Astrocyte of the spinal cord (primary cell): ENCODE results near the gene MAP2K6.

Source experiments
- DNase-seq: peaks from one replicate; pipeline ENCODE4 v3.0.0; 2011; ENCODE audit warnings: low read depth, low spot score
- H3K4me3 ChIP-seq: 2 replicates; pipeline ENCODE4 v1.5.1; 2011; ENCODE audit warnings: low read depth, mild to moderate bottlenecking, low read length, moderate library complexity
- in situ Hi-C: cut with HindIII; loops from 2 replicates; pipeline ENCODE4 v1.10.0; 2017; ENCODE audit warnings: low sequenced_read_pairs
- TF ChIP-seq, protein P1 (sequence below): IDR thresholded peaks from 2 replicates; pipeline ENCODE4 v1.5.1; 2012; ENCODE audit warnings: low read depth, mild to moderate bottlenecking, low read length, inconsistent platforms

Gene MAP2K6

DNA sequence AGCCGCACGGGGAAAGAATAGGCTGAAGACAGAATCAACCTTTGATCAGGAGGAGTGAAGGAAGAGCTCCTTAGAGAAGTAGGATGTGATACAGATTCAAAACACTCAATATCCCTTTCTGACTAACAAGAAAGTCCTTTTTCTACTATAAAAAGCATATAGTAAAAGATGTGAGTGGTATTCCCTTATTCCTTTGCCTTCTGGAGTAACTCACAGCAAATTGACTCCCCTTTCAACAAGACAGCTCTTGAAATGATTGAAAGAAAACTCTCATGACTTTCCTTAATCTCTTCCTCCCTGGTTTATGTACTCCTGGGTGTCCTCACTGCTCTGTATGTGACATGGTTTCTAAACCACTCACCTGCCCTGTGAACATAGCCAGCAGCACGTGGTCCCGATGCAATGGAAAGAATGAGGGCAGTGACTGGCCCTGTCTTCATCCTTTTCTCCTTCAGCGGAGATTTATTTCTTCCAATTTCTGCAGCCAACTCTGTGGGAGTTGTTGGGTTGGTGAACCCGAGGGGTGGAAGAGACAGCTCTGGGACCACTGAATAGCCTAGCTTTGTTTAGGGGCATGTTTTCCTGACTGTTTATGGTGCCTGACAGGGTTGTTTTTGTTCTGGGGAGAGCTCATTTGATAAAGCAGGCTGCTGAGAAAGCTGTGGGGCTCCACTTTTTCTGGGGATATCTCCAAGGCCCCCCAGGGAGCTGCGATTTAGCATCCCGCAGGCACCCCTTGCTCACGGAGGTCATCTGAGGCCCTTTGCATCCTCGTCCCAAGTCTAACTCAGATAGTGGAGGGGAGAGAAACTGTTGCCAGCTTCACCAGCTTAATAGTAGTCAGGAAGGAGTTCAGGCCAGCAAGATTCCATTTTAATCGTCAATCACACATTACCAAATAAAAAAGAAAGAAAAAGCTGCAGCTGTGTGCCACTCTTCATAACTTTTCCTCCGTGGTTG, 46.7 kb downstream of the MAP2K6 start:
- TF ChIP-seq, protein P1, sequence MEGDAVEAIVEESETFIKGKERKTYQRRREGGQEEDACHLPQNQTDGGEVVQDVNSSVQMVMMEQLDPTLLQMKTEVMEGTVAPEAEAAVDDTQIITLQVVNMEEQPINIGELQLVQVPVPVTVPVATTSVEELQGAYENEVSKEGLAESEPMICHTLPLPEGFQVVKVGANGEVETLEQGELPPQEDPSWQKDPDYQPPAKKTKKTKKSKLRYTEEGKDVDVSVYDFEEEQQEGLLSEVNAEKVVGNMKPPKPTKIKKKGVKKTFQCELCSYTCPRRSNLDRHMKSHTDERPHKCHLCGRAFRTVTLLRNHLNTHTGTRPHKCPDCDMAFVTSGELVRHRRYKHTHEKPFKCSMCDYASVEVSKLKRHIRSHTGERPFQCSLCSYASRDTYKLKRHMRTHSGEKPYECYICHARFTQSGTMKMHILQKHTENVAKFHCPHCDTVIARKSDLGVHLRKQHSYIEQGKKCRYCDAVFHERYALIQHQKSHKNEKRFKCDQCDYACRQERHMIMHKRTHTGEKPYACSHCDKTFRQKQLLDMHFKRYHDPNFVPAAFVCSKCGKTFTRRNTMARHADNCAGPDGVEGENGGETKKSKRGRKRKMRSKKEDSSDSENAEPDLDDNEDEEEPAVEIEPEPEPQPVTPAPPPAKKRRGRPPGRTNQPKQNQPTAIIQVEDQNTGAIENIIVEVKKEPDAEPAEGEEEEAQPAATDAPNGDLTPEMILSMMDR = no peak
- in situ Hi-C loops = no loop called here
- no peak for DNase-seq
- H3K4me3 ChIP-seq = no peak overlapping the region

DNA sequence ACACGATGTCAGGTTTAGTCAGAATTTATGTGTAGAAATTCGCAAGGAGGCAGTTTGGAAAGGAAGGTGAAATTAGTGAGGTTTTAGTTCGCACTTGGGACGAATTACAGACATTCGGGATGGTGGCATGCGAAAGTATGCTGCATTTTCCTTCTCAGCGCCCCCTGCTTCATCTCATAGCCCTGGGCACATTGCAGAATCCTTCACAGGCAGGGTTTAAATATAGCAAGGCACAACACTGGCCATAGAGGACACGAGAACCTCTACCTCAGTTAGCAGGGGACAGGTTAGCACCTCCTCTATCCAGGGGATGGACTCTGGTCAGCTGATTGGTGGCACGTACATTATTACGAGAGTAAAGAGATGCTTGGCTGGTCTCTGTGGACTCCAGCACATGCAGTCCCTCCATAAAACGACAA, 47.5 kb downstream of the MAP2K6 start:
- TF ChIP-seq, protein P1 = no peak
- in situ Hi-C loops = no loop called here
- no peak overlapping the region for H3K4me3 ChIP-seq
- no peak for DNase-seq

DNA sequence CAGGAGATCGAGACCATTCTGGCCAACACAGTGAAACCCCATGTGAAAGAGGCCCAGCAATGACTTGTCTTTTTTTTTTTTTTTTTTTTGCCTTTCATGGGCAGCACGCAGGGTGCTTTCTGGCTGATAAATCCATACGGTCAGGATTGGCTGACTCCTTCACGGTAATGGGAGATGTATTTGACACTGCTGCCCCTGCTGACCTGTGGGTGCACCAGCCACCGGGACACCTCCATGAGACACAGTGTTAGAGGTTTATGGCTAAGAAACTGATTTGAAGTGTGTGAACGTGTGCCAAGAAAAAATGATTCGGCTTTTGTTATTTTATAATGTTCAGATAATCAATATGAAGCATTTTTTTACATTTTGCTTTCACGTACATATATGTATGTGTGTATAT, 48.4 kb downstream of the MAP2K6 start:
- in situ Hi-C loops = no loop called here
- no peak overlapping the region for H3K4me3 ChIP-seq
- TF ChIP-seq, protein P1 = no peak
- DNase-seq = no peak

DNA sequence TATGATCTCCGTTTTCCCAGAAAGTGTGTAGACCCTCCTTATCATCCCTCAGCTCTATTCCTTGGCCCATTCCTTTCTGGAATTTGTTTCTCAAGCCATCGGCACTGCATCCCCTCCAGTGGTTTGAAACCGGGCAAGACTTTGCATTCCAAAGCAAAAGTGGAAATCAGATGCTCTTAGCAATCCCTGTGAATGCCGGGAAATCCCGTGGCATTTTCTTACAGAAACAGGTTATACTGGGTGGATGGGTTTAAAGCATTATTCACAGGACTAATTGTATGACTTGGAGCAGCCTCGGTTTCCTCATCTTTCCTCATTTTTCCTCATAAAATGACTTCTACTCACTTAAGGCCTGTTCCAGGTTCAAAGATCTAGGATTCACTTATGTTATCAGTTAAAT, 52.0 kb downstream of the MAP2K6 start:
- in situ Hi-C loops = no loop called here
- TF ChIP-seq, protein P1 = no peak
- no peak for DNase-seq
- H3K4me3 ChIP-seq = no peak overlapping the region

DNA sequence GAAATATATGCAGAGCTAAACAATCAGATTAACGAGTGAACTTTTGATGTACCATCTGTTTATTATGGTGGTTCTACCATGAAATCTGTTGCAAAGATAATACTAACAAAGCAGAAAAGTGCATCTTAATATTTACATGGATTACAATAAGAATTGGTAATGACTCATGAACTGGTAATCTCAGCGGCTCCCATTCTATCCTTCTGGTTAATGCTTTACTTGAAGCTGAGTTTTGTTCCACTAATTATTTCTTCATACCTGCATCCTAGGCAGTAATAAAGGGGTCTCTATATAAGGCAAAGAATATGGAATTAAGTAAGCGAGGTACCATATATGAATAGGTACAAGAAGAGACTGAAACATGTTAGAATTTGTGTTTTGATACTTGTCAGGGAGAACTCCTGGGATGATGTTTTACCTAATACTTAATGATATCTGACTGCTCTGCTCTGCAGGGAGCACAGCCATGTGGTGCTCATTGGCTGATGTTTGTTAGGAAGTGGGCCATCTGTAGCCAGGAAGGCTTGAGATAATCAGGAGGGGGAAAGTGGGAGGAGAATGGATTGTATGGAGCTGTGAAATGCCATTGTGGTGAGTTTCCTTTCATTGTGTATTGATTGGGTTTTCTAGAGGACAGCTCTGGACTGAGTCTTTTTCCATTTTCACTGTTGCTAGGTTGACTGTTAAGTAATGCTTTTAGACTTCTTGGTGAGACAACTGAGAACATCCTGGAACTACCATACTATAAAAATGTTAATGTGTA, 52.6 kb downstream of the MAP2K6 start:
- in situ Hi-C loops = no loop called here
- TF ChIP-seq, protein P1 = no peak
- DNase-seq = peak; percentile 72
- H3K4me3 ChIP-seq = no peak overlapping the region

DNA sequence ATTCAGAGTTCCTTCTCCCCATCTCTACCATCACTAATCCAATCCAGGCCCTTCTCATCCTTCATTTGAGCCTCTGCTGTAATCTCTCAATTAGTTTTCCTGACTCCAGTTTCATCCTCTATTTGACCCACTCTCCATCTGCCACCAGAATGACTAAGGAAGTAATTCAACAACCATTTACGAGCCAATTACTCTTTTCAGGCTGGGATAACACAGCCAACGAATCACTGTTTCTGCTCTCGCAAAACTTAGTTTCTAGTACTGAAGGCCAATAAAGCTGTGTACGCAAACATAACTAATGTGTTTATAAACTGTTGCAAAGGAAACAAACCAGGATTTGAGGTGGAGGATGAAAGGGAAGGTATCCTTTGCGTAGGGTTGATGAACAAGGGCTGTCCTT, 53.7 kb downstream of the MAP2K6 start:
- in situ Hi-C loops = no loop called here
- TF ChIP-seq, protein P1 = no peak
- no peak overlapping the region for H3K4me3 ChIP-seq
- DNase-seq = no peak
